Left lung (tissue), 10 donors: ENCODE measurements around the gene KLHL8. TPM values are rescaled to one million over a fixed set of nuclear protein-coding genes. Genes with fewer than 3 reads are reported as not detected.

ENCODE experiments used
- ATAC-seq: fragments of 200-7000 bp; cut with Tn5 transposase; one replicate; pipeline ENCODE4 v1.9.1; 2020; ENCODE audit warnings: moderate library complexity
- DNase-seq, 4 donors: peaks; one replicate each; pipeline ENCODE4 v3.0.0-alpha.2; 2013 to 2020
- H3K27ac ChIP-seq, 2 donors: fragments of 200-600 bp; sonication (generic) in 1 of 2; one replicate each; pipeline versions ENCODE4 v1.5.0 to v1.8.0; 2020 to 2021
- H3K27me3 ChIP-seq, 2 donors: fragments of 200-600 bp; sonication (generic) in 1 of 2; one replicate each; pipeline versions ENCODE4 v1.5.0 to v1.8.0; 2020 to 2021
- H3K36me3 ChIP-seq, 2 donors: fragments of 200-600 bp; sonication (generic) in 1 of 2; one replicate each; pipeline versions ENCODE4 v1.5.0 to v1.8.0; 2020 to 2021
- H3K4me1 ChIP-seq, 2 donors: fragments of 200-600 bp; one replicate each; pipeline ENCODE4 v1.8.0; 2021
- H3K4me3 ChIP-seq, 2 donors: fragments of 200-600 bp; sonication (generic) in 1 of 2; one replicate each; pipeline versions ENCODE4 v1.5.0 to v1.8.0; 2020 to 2021; ENCODE audit warnings: mild to moderate bottlenecking in 1 of 2
- H3K9me3 ChIP-seq, 2 donors: fragments of 200-600 bp; sonication (generic) in 1 of 2; one replicate each; pipeline versions ENCODE4 v1.5.0 to v1.8.0; 2020 to 2021
- CTCF ChIP-seq, 2 donors: fragments of 200-600 bp; sonication (generic) in 1 of 2; IDR thresholded peaks; one replicate each; pipeline versions ENCODE4 v1.5.0 to v1.8.0; 2021; ENCODE audit warnings: antibody characterized with exemption in 2 of 2
- intact Hi-C, 2 donors: fragments of 100-400 bp; cut with DNase I; formaldehyde crosslinking; loops; one replicate each; pipeline versions ENCODE4 v1.11.2 to v1.14.2; 2022
- polyA plus RNA-seq, 6 donors: library from polyadenylated mRNA; unstranded; fragments of 120-200 nt; gene quantifications; one replicate each; pipeline ENCODE4 v1.2.1, GENCODE V29; 2013; ENCODE audit not compliant: insufficient read length in 6 of 6
- total RNA-seq, 2 donors: library from RNA; stranded (reverse); fragmentation: NEBNext Ultra II Directional; extraction: Animal tissue kit (Norgen Biotek cat#: 25700); gene quantifications; one replicate each; pipeline ENCODE4 v1.2.1, GENCODE V29; 2021
- donor health status: DM: no; HTN: yes; CAD: no.
- donor health status: DM: no; HTN: no; CAD: no.

Gene KLHL8
- total and polyA plus RNA-seq, 8 donors: 14.7 to 21.3 (median 18.9) TPM

- no peak for DNase-seq
- no peaks in the 10 kb centered on the region for H3K36me3 ChIP-seq
- TF ChIP-seq CTCF (IDR thresholded peaks at IDR 0.05): no peak
- no peak for ATAC-seq
- intact Hi-C loops: no loop called here
- no peaks in the 10 kb centered on the region for H3K27me3 ChIP-seq
- no peaks in the 10 kb centered on the region for H3K9me3 ChIP-seq
- H3K4me3 ChIP-seq: no peak overlapping the region
- no peaks in the 10 kb centered on the region for H3K4me1 ChIP-seq
- no peak overlapping the region for H3K27ac ChIP-seq
Observed at GRCh38 chr4:87196927-87197326, 23.5 kb downstream of the KLHL8 start.

GRCh38 chr4:87196146-87196545 lies 24.3 kb downstream of the KLHL8 start:
- intact Hi-C loops: no loop called here
- H3K27ac ChIP-seq: no peak overlapping the region

DNA sequence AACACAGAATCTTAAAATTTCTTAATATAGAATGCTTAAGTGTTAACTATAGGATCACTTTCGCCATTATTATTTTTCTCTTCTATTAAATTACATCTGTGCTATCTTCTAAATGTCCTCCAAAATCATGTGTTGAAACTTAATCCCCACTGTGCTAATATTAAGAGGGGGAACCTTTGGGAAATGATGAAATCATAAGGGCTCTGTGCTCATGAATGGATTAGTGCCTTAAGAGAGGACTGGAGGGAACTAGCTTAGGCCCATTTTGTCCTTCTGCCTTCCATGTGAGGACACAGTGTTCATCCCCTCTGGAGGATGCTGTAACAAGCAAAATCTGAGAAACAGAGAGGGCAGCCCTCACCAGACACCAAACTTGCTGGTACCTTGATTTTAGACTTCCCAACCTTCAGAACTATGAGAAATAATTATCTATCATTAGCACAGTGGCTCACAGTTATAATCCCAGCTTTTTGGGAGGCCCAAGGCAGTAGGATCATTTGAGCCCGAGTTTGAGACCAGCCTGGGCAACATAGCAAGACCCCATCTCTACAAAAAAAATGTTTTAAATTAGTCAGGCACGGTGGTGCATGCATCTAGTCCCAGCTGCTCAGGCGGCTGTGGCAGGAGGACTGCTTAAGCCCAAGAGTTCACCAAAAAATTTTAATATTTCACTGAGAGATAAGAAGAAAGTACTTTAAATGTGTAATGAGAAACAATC lies 26.3 kb downstream of the KLHL8 start:
- no peak for TF ChIP-seq CTCF (IDR thresholded peaks at IDR 0.05)
- Histone ChIP-seq H3K4me3 (no peak overlapping the region), H3K9me3 (no peaks in the 10 kb centered on the region), H3K4me1 (no peaks in the 10 kb centered on the region), H3K27ac (no peak overlapping the region), H3K27me3 (no peaks in the 10 kb centered on the region), H3K36me3 (no peaks in the 10 kb centered on the region)
- DNase-seq (no peak), ATAC-seq (no peak)
- intact Hi-C loops: no loop called here

More at GRCh38 chr4:87196146-87196545, 24.3 kb downstream of the KLHL8 start:
- no peak for DNase-seq
- Histone ChIP-seq H3K27me3 (no peaks in the 10 kb centered on the region), H3K4me1 (no peaks in the 10 kb centered on the region), H3K9me3 (no peaks in the 10 kb centered on the region), H3K36me3 (no peaks in the 10 kb centered on the region), H3K4me3 (no peak overlapping the region)
- ATAC-seq: no peak
- TF ChIP-seq CTCF (IDR thresholded peaks at IDR 0.05): no peak

- Histone ChIP-seq H3K27ac (no peak overlapping the region), H3K36me3 (no peaks in the 10 kb centered on the region), H3K27me3 (no peaks in the 10 kb centered on the region), H3K4me1 (no peaks in the 10 kb centered on the region), H3K9me3 (no peaks in the 10 kb centered on the region), H3K4me3 (no peak overlapping the region)
- DNase-seq (no peak), ATAC-seq (no peak)
- TF ChIP-seq CTCF (IDR thresholded peaks at IDR 0.05): no peak
- intact Hi-C loops: no loop called here
Observed at GRCh38 chr4:87192145-87192919, 28.1 kb downstream of the KLHL8 start.

DNA sequence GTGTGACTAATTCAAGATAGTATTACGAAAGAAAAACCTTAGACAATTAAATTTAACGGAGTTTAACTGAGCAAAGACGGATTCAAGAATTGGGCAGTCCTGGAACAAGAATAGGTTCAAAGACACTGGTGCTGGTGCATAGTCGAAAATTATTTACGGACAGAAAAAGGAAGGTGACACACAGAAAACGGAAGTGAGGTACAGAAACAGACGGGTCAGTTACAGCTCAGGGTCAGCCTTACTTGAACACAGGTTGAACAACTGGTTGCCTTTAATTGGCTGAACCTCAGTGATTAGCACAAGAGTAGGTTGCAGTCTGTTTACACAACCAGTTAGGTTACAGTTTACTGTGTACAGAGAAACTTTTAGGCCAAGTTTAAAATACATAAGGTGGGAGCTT lies 31.5 kb downstream of the KLHL8 start:
- no peak overlapping the region for H3K4me3 ChIP-seq
- no peaks in the 10 kb centered on the region for H3K27me3 ChIP-seq
- no peaks in the 10 kb centered on the region for H3K4me1 ChIP-seq
- intact Hi-C loops: no loop called here
- ATAC-seq (no peak), DNase-seq (no peak)
- TF ChIP-seq CTCF (IDR thresholded peaks at IDR 0.05): no peak
- H3K27ac ChIP-seq: no peak overlapping the region
- H3K9me3 ChIP-seq: no peaks in the 10 kb centered on the region
- H3K36me3 ChIP-seq: no peaks in the 10 kb centered on the region
